Adrenal gland (tissue), 5 donors: Measurements from ENCODE around the gene RIPK1.

Experiments
- POLR2A ChIP-seq, 2 donors: fragments of 450-650 bp; IDR thresholded peaks; one replicate each; pipeline ENCODE4 v1.6.1; 2017; ENCODE audit warnings: antibody characterized with exemption in 2 of 2, mild to moderate bottlenecking in 2 of 2, moderate library complexity in 1 of 2
- TF ChIP-seq, protein P1 (sequence below), 6 experiments: fragments of 450-650 bp in 4 of 6; fragments of 200-600 bp in 2 of 6; sonication (generic) in 1 of 6; IDR thresholded peaks; 1 replicate in 5 of 6; 2 replicates in 1 of 6; pipeline versions ENCODE4 v1.5.1 to v1.8.0; 2016 to 2021; ENCODE audit warnings: antibody characterized with exemption in 6 of 6, mild to moderate bottlenecking in 2 of 6, moderate library complexity in 1 of 6
- donor health status: DM: no; HTN: no; CAD: no.

DNA sequence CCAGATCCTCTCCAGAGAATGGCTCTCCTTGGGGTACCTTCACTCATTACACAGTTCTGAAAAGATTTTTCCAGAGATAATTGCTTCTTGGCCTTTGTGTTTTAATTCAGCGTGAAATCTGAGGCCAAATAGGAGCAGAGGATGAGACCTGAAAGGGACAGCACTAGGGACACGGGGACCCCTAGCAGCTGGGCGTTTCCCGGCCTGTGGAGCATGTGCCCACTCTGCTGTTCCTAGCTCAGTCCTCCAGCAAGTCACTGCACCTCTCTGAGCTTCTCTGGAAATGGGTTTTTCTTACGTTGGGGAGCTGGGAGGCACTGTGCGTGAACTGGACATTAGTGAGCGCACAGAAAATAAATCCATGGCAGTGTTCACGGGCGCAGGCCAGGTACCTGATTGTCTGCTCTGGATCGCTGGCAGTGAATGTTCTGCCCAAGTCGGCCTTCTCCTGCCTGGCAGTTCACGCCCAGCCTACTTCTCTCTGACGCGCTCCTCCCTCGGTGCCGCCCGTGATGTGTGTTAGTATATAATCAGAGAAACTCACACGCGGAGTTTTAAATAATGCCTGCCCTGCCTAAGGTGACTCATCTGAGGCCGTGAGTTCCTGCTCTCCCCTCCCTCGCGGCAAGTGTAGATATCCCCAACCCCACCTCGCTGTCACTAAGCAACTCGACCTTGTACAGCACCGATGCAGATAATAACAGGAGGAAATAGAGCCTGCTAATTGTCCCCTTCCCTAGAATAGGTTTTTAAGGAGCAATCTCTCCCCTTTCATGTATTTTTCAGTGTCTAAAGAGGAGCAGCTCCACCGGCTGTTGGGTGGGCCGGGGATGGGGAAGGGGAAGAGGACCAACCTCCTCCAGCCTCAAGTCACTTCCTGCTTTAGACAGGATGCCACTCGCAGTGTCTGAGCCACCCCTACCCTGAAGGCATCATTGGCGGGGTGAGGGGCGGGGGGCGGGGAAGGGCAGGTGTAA, 91.8 kb downstream of the RIPK1 start:
- TF ChIP-seq, protein P1, sequence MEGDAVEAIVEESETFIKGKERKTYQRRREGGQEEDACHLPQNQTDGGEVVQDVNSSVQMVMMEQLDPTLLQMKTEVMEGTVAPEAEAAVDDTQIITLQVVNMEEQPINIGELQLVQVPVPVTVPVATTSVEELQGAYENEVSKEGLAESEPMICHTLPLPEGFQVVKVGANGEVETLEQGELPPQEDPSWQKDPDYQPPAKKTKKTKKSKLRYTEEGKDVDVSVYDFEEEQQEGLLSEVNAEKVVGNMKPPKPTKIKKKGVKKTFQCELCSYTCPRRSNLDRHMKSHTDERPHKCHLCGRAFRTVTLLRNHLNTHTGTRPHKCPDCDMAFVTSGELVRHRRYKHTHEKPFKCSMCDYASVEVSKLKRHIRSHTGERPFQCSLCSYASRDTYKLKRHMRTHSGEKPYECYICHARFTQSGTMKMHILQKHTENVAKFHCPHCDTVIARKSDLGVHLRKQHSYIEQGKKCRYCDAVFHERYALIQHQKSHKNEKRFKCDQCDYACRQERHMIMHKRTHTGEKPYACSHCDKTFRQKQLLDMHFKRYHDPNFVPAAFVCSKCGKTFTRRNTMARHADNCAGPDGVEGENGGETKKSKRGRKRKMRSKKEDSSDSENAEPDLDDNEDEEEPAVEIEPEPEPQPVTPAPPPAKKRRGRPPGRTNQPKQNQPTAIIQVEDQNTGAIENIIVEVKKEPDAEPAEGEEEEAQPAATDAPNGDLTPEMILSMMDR (IDR thresholded peaks at IDR 0.05): no peak
- no peak for TF ChIP-seq POLR2A (IDR thresholded peaks at IDR 0.05)
